Measurements from ENCODE around the gene GPC5. TPM values are rescaled to one million over a fixed set of nuclear protein-coding genes. Genes with fewer than 3 reads are reported as not detected.

Gene GPC5
- total RNA-seq, 4 donors from 2014 or later: 0.47 TPM; not detected in 3

DNA sequence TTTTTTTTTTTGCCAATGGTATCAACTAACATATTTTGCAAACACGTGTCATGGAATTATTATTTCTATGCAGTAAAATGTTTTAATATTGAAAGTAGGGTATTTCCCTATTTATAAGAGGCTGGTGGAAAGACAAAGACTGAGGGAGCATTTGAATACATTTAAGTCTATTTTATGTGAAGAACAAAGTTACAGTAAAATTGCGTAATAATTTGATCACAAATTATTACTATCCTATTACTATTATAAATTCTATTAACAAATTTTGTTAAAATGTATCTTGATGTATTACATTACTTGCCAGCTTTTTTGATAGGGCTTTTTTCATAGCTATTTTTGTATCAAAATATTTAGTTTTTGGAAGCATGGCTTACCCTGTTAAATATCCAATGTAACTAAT lies 58.4 kb downstream of the GPC5 start:
- Histone ChIP-seq H3K27me3 (peaks cover 10% of the 10 kb centered on the region), H3K4me1 (no peaks in the 10 kb centered on the region), H3K27ac (no peak overlapping the region), H3K36me3 (no peaks in the 10 kb centered on the region), H3K9me3 (no peaks in the 10 kb centered on the region), H3K4me3 (no peak overlapping the region)
- 83 to 91% methylated on average over 2 of the region's 2 CpGs for WGBS, 2 donors (ENCODE audit: low coverage in 1 of 2)
- no peak for TF ChIP-seq EP300 (IDR thresholded peaks at IDR 0.05)
- TF ChIP-seq POLR2A (IDR thresholded peaks at IDR 0.05): no peak
- no peak for TF ChIP-seq POLR2AphosphoS5 (IDR thresholded peaks at IDR 0.05)
- TF ChIP-seq, protein P1, sequence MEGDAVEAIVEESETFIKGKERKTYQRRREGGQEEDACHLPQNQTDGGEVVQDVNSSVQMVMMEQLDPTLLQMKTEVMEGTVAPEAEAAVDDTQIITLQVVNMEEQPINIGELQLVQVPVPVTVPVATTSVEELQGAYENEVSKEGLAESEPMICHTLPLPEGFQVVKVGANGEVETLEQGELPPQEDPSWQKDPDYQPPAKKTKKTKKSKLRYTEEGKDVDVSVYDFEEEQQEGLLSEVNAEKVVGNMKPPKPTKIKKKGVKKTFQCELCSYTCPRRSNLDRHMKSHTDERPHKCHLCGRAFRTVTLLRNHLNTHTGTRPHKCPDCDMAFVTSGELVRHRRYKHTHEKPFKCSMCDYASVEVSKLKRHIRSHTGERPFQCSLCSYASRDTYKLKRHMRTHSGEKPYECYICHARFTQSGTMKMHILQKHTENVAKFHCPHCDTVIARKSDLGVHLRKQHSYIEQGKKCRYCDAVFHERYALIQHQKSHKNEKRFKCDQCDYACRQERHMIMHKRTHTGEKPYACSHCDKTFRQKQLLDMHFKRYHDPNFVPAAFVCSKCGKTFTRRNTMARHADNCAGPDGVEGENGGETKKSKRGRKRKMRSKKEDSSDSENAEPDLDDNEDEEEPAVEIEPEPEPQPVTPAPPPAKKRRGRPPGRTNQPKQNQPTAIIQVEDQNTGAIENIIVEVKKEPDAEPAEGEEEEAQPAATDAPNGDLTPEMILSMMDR (IDR thresholded peaks at IDR 0.05): no peak
- ATAC-seq: no peak

DNA sequence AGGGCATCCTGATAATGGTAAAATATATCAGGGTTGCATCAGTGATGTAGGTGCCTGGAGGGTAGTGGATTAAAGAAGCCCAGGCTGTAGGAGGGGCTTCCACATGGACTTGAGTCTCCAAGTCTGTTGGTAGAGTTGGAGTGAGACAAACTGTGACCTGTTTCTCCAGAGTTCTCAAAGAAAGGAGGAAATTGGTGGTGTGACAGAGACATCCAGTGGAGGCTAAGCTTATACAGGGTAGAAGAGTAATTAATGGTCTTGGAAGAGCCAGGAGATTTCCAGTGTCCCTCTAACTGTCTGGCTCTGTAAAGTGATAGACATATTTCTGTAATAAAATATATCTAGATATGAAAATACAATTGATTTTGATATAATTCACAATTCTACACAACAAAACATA lies 61.1 kb downstream of the GPC5 start:
- Histone ChIP-seq H3K4me1 (no peaks in the 10 kb centered on the region), H3K27ac (no peak overlapping the region), H3K4me3 (no peak overlapping the region), H3K27me3 (peaks cover 5% of the 10 kb centered on the region), H3K9me3 (no peaks in the 10 kb centered on the region), H3K36me3 (no peaks in the 10 kb centered on the region)
- no peak for ATAC-seq
- TF ChIP-seq POLR2AphosphoS5 (IDR thresholded peaks at IDR 0.05) (no peak), EP300 (IDR thresholded peaks at IDR 0.05) (no peak), POLR2A (IDR thresholded peaks at IDR 0.05) (no peak)
- TF ChIP-seq, protein P1 (IDR thresholded peaks at IDR 0.05): no peak

DNA sequence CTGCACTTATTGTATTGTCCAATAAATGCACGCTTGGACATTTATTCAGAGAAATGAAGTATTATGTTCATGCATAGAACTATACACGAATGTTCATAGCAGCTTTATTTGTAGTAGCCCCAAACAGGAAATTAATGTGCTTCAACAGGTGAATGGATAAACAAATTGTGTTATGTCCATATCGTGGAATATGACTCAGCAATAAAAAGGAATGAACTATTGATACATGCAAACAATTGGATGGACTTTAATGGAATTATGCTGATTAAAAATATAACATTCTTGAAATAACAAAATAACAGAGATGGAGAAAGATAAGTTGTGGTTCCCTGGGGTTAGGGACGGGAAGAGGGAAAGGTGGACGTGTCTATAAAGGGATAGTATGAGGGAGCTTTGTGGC lies 65.9 kb downstream of the GPC5 start:
- 73 to 90% methylated on average over 5 of the region's 5 CpGs for WGBS, 2 donors (ENCODE audit: low coverage in 1 of 2)
- TF ChIP-seq, protein P1 (IDR thresholded peaks at IDR 0.05): no peak
- TF ChIP-seq POLR2A (IDR thresholded peaks at IDR 0.05) (no peak), EP300 (IDR thresholded peaks at IDR 0.05) (no peak), POLR2AphosphoS5 (IDR thresholded peaks at IDR 0.05) (no peak)
- ATAC-seq: no peak

DNA sequence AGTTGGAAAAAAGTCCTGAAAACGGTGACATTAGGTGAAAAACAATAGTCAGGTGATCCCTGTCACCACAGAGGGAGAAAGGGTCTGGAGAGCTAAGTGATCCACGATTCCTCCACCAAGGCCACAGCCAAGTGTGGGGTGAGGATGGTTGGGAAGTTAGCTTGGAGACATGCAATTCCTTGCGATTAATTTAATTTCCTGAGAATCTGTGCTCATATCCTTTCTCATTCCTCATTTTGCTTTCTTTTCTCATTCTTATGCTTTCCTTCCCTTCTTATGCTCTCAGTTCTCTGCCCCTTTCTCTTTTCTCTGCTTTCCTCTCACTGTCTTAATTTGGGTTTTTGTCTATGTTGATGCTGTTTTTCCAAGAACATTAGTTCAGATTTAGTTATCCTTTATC lies 68.8 kb downstream of the GPC5 start:
- Histone ChIP-seq H3K27ac (no peak overlapping the region), H3K9me3 (no peaks in the 10 kb centered on the region), H3K4me1 (no peaks in the 10 kb centered on the region), H3K27me3 (peaks cover 3% of the 10 kb centered on the region), H3K36me3 (no peaks in the 10 kb centered on the region), H3K4me3 (no peak overlapping the region)
- WGBS, 2 donors (ENCODE audit: low coverage in 1 of 2): 56 to 64% methylated on average over 3 of the region's 3 CpGs
- ATAC-seq: no peak
- no peak for TF ChIP-seq POLR2A (IDR thresholded peaks at IDR 0.05)
- TF ChIP-seq EP300 (IDR thresholded peaks at IDR 0.05): no peak

More for the DNA sequence above, 65.9 kb downstream of the GPC5 start:
- H3K4me1 ChIP-seq: no peaks in the 10 kb centered on the region
- H3K27ac ChIP-seq: no peak overlapping the region
- no peaks in the 10 kb centered on the region for H3K9me3 ChIP-seq
- no peaks in the 10 kb centered on the region for H3K36me3 ChIP-seq
- peaks cover 3% of the 10 kb centered on the region for H3K27me3 ChIP-seq
- H3K4me3 ChIP-seq: no peak overlapping the region

DNA sequence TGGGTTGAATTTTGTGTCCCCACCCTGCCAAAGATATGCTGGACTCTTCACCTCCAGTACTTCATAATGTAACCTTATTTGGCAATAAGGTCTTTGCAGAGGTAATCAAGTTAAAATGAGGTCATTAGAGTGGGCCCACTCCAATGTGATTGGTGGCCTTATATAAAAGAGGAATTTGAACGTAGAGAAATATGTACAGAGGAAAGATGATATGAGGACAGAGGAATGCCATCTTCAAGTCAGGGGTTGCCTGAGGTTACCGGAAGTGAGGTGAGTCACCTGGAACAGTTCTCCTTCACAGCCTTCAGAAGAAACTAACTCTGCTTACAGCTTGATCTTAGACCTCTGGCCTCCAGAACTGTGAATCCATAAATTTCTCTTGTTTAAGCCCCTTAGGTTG lies 69.9 kb downstream of the GPC5 start:
- TF ChIP-seq POLR2A (IDR thresholded peaks at IDR 0.05): no peak
- TF ChIP-seq, protein P1 (IDR thresholded peaks at IDR 0.05): no peak
- no peak for TF ChIP-seq POLR2AphosphoS5 (IDR thresholded peaks at IDR 0.05)
- no peak for TF ChIP-seq EP300 (IDR thresholded peaks at IDR 0.05)
- H3K27ac ChIP-seq: no peak overlapping the region
- H3K9me3 ChIP-seq: no peaks in the 10 kb centered on the region
- H3K4me3 ChIP-seq: no peak overlapping the region
- no peaks in the 10 kb centered on the region for H3K36me3 ChIP-seq
- H3K27me3 ChIP-seq: peaks cover 3% of the 10 kb centered on the region
- 75 to 78% methylated on average over 2 of the region's 2 CpGs for WGBS, 2 donors (ENCODE audit: low coverage in 1 of 2)
- no peak for ATAC-seq
- H3K4me1 ChIP-seq: no peaks in the 10 kb centered on the region
